CD4-positive, alpha-beta T cell treated with Interleukin-21 for 1 hour (primary cell): ENCODE data around the gene RPS2.
"Not testable (repeated sequence)": the region's sequence is repeated elsewhere in the genome, so short reads cannot be mapped to it uniquely, and the experiment has no call there.

Experiments
- DNase-seq: peaks from one replicate; pipeline ENCODE4 v3.0.0-alpha.2; 2020

The RPS2 gene

DNA sequence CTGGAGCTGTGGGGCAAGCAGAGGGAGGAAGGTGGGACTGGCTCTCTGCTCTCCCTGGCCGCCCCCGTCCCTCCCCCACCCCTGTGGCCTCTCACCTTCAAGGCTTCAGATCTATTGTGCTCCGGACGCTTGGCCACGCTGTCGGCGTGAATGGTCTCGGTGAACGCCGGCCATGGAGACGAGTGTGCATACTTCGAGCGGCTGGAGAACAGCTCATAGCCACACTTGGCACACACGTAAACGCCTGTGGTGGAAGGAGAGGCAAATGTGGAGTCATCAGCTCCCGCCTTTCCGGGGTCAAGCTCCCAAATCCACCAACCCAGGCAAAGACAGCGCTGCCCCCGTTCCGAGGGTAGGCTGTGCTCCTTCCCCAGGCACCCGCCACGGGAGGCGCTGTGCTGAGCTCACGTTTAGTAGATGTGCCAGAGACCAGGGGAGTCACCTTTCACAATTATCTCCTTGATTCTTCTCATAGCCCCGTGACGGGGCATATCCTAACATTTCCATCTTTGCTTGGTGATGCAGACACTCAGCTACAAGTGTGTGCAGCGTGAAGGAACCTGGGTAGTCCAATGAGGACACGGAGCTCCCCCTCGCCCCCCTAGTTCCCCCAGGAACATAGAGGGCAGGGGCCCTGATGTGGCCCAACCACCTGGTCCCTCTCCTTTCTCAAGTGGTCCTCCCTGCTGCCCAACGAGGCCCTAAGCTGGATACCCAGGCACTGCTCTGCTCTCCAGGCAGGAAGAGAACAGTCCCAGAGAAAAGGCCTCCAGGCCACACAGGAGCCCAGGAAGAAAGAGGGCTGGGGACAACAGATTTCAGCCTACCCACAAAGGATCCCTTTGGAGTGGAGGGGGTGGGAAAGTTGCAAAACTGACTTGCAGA, 23.2 kb downstream of the RPS2 start:
- no peak for DNase-seq

- no peak for DNase-seq
Measured at GRCh38 chr16:1940273-1941161, 24.1 kb downstream of the RPS2 start.

DNA sequence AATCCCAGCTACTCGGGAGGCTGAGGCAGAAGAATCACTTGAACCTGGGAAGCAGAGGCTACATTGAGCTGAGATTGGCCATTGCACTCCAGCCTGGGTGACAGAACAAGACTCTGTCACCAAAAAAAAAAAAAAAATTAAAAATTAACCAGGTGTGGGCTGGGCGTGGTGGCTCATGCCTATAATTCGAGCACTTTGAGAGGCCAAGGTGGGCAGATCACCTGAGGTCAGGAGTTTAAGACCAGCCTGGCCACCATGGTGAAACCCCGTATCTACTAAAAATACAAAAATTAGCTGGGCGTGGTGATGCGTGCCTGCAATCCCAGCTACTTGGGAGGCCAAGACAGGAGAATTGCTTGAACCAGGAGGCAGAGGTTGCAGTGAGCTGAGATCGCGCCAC, 24.8 kb downstream of the RPS2 start:
- not testable (repeated sequence) for DNase-seq

GRCh38 chr16:1938910-1939309, 25.7 kb downstream of the RPS2 start:
- no peak for DNase-seq

DNA sequence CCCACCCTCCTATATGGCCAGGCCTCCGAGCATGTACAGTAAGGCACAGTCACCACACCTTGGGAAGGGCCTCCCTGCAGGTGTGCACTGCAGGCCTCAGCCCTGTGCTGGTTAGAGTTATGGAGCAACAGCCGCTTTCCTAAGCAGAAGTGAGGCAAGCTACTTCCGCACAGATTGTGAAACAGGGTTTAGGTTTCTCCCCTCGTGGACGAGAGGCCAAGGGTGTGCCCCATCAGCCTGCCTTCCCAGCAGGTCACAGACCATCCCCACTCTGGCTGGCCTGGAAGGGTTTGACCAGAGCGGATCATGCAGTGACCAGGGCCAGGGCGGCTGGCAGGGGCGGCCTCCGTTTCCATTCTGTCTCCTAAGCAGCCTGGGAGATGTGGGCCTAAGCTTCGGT, 26.3 kb downstream of the RPS2 start:
- DNase-seq = no peak

DNA sequence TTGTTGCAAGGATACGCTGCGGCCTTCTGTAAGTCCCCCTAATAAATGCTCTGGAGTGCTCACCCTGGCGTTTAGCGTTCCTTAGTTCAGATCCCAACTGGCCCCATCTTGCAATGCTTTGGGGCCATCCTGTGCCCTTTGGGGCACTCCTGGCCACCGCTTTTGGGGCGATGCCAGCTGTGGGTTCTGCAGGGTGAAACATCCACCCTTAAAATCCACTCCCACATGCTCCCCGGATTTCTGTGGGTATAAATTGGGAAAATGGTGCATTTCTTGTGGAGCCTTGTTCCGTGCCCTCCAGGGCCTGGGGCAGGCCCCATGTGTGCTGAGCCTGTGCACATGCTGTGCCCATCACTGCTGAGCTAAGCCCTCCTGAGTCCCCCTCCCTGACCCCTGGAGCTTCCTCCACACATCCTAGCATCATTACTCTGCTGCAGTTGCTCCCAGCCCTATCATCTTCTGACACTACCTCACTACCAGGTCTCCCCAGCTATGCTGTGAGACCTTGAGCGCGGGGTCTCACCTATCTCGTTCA, 27.6 kb downstream of the RPS2 start:
- DNase-seq = no peak

DNA sequence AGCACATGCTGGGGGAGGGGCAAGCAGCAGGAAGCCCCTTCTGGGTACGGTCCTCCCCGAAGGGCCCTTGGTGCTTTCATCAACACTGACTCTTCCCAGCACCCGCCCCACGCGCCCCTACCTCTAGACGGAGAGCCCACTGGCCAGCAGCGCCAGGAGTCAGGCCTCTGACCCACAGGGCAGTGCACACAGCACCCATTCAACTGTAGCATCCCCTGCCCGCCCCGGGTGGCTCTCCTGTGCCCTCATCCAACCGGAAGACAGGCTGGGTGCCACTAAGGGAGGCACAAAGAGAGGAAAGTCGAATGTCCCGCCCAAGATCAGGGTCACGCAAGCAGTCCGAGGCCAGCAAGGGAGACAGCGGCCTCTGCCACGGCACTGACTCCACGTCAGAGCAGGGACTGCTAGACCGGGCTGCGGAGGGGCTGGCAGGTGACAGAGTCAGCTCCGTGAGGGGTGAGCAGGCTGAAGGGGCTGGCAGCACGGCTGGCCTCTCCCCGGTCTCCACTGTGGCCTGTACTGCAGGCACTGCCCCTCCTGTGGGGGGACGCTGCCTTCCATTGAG, 31.4 kb downstream of the RPS2 start:
- no peak for DNase-seq

DNA sequence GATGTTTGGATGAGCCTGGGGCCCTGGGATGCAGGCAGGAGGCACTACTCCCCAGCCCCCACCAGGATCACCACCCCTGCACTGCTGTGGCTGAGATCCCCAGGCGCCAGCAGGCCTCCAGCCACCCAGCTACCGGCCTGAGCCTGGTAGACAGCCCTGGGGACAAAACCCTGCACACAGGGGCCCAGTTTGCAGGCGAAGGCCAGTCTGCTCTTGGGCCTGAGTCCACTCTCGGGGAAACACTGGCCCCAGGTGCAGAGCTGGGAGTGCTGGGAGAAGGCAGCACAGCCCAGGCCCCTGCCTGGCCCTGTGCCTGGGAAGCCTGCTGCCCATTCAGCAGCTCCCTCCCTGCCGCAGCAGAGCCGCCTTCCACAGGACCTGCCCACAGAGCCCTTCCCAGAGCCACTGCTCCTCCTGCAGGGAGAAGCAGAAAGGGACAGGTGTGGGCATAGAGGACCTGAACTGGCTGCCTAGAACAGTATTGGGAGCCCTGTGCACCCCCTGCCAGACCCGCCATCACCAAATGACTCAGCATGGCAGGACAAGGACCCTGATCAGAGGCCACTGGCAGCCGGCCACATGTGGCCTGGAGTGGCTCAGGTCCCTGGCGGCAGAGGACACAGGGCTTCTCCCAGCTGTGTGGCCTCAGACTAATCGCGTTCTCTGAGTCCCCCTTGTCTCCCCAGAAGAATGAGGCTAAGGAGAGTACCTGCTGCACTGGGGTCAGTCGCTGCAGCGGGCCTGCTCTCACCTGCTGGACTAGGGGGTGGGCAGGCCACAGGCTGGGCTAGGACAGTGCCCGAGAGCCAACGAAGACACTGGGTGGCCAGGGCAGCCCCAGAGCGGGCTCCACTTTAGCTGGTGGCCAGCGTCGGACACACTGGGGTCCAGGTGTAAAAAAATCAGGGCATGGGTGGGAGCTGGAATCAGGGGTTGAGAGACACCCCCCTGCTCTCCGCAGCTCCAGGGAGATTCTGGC, 32.3 kb downstream of the RPS2 start:
- no peak for DNase-seq

DNA sequence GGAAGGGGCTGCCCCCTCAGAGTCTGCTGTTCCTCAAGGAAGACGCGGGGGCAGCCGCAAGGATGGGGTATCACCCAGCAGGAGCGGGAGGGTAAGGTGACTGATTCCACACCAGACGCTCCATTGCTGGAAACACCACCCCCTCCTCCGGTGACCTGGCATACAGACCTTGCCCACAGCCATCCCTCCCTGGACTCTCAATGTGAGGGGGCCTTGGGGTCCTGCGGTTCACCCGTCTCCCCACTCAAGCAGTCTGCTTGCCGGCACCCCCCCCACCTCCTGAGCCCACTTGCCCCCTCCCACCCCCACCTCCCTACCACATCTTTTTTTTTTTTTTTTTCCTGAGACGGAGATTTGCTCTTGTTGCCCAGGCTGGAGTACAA, 34.3 kb downstream of the RPS2 start:
- DNase-seq = no peak

DNA sequence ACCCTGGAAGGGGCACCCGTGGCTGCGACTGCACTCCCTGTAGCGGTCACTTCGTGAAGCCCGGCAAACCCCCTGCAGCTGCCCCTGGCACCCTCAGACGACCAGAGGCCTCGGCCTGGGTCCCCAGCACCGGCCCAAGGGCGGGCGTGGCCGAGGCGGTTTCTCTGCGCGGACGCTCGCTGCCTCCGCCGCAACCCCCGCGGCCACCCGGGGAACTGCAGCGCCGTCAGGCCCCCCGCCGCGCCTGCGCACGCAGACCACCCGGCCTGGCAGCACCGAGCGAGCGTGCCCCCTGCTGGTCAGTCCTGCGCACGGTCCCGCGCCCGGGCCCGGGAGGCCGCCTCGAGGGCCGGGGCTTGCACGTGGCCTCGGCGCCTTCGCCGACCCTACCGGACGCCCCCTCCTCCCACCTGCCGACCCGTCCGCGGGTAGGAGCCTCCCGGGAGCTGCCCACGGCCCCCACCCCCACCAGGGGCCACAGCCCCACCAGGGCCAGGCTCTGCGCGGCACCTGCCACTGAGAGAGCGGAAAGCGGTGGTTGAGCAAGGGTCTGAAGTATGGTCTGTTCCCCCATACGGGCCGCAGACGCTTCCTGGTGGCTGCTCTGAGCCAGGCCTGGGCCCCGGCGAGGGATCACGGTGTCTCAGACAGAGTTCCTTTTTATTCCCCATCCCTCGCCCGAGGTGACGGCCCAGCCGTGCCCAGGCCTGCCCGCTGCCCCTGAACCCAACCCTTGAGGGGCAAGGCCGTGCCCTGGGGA, 34.9 kb downstream of the RPS2 start:
- peak; percentile 90 for DNase-seq

DNA sequence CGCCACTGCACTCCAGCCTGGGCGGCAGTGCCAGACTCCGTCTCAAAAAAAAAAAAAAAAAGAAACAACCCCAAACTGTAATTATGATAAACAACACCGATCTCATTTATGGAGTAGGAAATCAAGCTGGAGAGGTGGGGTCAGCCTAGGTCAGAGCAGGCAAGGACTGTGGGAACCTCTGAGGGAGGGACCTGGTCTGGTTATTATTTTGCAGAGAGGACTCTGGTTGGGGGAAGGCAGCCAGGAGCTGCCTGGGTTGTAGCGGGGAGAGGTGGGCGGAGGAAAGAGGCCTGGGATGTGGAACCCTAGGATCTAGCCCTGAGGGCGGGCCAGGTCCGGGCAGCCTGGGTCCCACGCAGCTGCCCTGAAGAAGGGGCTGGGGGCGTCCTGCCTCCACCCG, 35.5 kb downstream of the RPS2 start:
- peak; percentile 13 for DNase-seq

DNA sequence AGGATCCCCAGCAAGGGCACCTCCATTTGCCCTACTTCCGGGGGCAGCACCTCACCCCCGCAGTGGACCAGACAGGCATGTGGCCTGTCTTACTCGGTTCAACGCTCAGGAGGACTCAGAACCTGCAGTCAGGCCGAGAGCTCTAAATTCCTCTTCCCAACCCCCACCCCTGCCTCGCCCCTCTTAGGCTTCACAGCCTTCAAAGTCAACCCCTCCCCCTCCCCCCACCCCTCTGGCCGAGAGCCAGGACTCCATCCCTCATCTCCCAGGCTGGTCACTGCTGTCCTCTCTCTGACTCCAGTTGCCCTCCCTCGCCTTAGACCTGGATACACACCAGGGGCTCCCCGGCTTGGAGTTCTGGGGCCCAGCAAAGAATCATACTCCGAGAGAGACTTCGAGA, 38.4 kb downstream of the RPS2 start:
- no peak for DNase-seq

DNA sequence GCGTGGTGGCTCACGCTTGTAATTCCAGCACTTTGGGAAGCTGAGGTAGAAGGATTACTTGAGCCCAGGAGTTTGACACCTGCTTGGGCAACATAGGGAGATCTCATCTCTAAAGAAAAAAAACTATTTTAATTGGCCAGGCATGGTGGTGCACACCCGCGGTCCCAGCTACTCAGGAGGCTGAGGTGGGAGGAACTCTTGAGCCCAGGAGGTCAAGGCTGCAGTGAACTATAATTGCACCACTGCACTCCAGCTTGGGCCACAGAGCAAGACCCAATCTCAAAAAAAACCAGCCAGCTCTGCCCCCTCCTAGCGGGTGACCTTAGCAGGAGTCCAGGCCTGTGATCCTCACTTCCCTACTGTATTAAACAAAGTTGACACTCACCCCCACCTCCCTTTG, 40.5 kb downstream of the RPS2 start:
- no peak for DNase-seq

- peak; percentile 21 for DNase-seq
Measured at GRCh38 chr16:1923299-1924034, 41.2 kb downstream of the RPS2 start.

GRCh38 chr16:1922357-1922756, 42.3 kb downstream of the RPS2 start:
- no peak for DNase-seq

GRCh38 chr16:1920727-1921171, 43.9 kb downstream of the RPS2 start:
- DNase-seq = no peak

DNA sequence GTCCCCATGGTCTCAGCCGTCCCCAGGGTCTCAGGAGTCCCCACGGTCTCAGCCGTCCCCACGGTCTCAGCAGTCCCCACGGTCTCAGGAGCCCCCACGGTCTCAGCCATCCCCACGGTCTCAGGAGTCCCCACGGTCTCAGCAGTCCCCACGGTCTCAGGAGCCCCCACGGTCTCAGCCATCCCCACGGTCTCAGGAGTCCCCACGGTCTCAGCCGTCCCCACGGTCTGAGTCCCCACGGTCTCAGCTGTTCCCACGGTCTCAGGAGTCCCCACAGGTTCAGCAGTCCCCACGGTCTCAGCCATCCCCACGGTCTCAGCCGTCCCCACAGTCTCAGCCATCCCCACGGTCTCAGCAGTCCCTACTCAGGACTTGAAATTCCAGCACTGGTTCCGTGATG, 44.5 kb downstream of the RPS2 start:
- not testable (repeated sequence) for DNase-seq

GRCh38 chr16:1919327-1919998, 45.2 kb downstream of the RPS2 start:
- no peak for DNase-seq

GRCh38 chr16:1918351-1919326, 46.0 kb downstream of the RPS2 start, which contains the start of gene HS3ST6:
Gene HS3ST6 (minus strand): TSS chr16:1918415. CDS start chr16:1918323, 92 bp downstream.
- no peak for DNase-seq
